GM21576 (cell line): Measurements from ENCODE around the gene ALMS1.
A peak's percentile ranks its signal among the peaks of the same experiment; 100 is the strongest.
"Not testable (repeated sequence)": the region's sequence is repeated elsewhere in the genome, so short reads cannot be mapped to it uniquely, and the experiment has no call there.

Experiments used
- ATAC-seq: cut with Tn5 transposase; IDR thresholded peaks from one replicate; pipeline ENCODE4 v1.9.1; 2021; ENCODE audit warnings: mild to moderate bottlenecking, moderate library complexity; ENCODE audit not compliant: unreplicated experiment

ALMS1 gene

DNA sequence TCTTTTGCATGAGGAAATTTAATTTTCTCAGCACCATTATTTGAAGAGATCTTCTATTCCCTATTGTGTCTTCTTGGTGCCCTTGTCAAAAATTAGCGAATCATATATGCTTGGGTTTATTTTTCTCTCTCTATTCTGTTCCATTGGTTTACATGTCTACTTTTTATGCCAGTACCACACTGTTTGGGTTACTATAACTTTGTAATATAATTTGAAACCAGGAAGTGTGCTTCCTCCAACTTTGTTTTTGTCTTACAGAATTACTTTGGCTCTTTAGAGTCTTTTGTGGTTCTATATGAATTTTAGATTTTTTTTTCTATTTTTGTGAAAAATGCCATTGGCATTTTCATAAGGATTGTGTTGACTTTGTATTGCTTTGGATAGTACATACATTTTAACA is 17.6 kb downstream of the ALMS1 start:
- no peak for ATAC-seq

DNA sequence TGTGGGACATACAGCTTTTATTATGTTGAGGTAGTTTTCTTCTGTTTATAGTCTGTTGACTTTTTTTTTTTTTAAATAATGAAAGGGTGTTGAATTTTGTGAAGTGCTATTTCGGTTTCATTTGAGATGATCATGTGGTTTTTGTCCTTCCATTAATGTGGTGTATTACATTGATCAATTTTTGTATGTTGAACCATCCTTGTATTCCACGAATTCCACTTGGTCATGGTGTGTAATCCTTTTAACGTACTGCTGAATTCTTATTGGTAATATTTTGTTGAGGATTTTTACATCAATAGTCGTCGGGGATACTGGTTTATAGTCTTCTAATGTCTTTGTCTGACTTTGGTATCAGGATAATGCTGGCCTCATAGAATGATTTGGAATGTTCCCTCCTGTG is 18.8 kb downstream of the ALMS1 start:
- ATAC-seq = no peak

- ATAC-seq = no peak
Measured at GRCh38 chr2:73406996-73407395, 21.4 kb downstream of the ALMS1 start.

DNA sequence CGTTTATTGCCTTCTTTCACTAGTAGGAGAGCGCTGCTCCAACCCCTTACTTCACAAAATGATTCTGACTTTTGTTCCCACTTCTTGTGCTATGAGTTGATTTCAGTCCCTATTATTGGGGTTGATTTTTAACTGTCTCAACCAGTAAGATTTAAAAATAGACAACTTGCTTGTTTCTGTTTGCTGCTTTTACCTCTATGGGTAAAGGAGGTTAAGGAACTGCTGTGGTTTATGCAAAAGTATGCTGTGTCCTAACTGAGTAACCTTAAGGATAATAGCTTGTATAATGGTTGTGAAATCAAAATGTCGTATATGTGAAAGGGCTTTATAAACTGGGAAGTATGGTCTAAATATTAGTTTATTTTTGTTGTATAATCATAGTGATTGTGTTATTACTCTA is 22.6 kb downstream of the ALMS1 start:
- peak; percentile 55 for ATAC-seq

GRCh38 chr2:73414696-73415095 is 29.1 kb downstream of the ALMS1 start:
- no peak for ATAC-seq

GRCh38 chr2:73415906-73416305 is 30.3 kb downstream of the ALMS1 start:
- ATAC-seq = no peak

- no peak for ATAC-seq
Measured at GRCh38 chr2:73418343-73418742, 32.7 kb downstream of the ALMS1 start.

GRCh38 chr2:73423913-73424312 is 38.3 kb downstream of the ALMS1 start:
- no peak for ATAC-seq

DNA sequence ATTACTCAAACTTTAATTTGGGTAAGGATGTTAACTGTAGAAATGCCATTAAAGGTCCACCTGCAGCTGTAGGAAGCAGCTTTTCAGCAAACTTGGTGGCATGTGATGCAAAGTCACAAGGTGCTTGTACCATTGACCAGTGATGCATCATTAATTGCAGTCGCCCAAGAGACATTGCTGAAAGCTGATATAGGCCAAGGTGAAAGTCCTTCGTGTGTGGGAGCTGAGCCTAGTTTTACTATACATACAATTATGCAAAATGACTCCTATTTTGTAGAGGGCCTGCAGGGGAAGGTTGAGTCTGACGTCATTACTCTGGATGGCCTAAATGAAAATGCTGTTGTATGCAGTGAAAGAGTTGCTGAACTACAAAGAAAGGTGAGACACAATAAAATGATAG is 40.5 kb downstream of the ALMS1 start:
- ATAC-seq = no peak

GRCh38 chr2:73436019-73436418 is 50.4 kb downstream of the ALMS1 start:
- ATAC-seq = no peak

- no peak for ATAC-seq
Measured at GRCh38 chr2:73444202-73444601, 58.6 kb downstream of the ALMS1 start.

GRCh38 chr2:73448856-73449255 is 63.2 kb downstream of the ALMS1 start:
- ATAC-seq = no peak

- no peak for ATAC-seq
Measured at GRCh38 chr2:73449404-73449803, 63.8 kb downstream of the ALMS1 start.

- peak; percentile 96 for ATAC-seq
Measured at GRCh38 chr2:73451263-73451972, 65.8 kb downstream of the ALMS1 start.

DNA sequence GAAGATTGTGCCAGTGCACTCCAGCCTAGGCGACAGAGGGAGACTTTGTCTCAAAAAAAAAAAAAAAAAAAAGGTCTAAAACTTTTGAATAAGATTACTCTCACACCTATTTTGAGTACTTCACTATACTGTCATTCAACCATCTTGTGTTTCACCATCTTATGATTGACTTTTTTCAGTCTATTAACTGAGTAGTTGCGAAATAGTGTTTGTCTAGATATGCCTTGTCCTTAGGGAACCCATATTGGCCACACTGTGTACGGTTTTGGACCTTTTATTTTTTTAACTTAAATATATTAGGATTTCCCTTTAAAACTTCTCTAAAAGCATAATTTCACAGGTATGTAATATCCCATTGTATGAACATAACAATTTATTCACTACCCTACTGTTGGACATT is 72.3 kb downstream of the ALMS1 start:
- ATAC-seq = no peak

- not testable (repeated sequence) for ATAC-seq
Measured at GRCh38 chr2:73462388-73462787, 76.8 kb downstream of the ALMS1 start.

DNA sequence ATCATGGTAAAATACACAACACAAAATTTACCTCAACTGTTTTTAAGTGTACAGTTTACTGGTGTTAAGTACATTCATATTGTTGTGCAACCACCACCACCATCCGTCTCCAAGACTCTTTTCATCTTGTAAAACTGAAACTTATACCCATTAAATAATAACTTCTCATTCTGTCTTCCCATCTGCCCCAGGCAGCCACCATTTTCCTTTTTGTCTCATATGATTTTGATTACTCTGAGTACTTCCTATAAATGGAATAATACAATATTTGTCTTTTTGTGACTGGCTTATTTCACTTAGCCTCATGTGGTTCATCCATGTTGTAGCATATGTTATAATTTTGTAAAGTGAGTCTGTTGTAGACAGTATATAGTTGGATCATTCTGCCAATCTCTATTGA is 82.7 kb downstream of the ALMS1 start:
- ATAC-seq = no peak

DNA sequence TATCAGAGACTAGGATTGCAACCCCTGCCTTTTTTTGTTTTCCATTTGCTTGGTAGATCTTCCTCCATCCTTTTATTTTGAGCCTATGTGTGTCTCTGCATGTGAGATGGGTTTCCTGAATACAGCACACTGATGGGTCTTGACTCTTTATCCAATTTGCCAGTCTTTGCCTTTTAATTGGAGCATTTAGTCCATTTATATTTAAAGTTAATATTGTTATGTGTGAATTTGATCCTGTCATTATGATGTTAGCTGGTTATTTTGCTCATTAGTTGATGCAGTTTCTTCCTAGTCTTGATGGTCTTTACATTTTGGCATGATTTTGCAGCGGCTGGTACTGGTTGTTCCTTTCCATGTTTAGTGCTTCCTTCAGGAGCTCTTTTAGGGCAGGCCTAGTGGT is 98.2 kb downstream of the ALMS1 start:
- ATAC-seq = not testable (repeated sequence)

DNA sequence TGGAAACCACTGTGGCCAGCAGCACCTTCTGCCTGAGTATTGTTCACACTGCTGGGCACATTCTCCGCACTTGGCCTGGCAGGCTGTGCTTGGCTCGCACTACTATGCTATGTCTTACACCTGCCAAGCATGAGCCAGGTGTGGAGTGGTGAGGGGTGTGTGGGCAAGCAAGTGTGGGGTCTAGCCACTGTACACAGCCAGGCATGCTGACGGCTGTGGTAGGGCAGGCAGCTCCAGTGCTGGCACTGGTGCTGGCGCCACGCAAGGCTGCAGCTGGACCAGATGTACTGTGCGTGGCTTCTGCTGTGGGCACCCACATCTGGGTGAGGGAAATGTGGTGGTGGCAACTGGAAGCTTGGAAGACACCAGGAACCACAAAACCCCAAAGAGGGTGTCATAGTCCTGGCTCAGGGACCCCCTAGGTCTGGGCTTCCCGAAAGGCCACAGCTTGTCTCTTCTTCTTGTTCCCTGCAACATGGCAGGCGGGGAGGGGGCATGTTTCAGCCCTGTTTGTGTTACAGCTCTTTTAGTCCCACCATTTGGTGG is 101.5 kb downstream of the ALMS1 start:
- no peak for ATAC-seq

DNA sequence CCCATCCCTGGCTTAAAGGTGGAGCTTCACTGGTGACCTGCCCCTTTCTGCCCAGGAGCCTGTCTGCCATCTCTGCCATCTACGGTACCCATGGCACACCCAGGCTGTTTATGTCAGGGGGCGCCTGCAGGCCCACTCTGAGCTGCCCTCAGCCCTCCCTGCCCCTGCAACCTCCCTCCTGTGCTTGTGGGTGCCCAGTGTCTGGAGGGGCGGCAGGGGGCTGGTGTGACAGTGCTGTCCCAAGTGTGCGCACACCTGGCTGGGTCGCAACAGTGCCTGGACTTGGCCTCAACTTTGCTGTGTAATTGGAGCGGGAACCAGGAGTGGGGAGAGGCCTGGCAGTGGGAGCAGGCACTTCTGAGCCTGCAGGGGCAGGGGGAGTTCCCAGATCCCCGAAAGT is 102.4 kb downstream of the ALMS1 start:
- no peak for ATAC-seq

GRCh38 chr2:73489053-73489452 is 103.4 kb downstream of the ALMS1 start:
- no peak for ATAC-seq

DNA sequence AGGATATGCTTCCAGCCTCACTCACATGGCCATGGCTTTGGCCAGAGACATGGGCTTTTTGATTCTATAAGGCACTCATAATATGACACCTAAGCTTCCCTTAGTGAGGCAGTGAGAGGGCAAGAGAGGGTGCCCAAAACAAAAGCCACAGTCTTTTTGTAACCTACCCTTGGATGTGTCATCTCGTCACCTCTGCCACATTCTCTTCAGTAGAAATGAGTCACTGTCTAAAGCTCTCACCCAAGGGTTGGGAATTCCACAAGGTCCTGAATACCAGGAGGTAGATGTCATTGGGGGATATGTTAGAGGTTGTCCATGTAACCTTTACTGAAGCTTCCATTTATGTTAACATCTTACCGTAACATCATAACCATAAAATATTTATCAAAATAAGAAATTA is 108.4 kb downstream of the ALMS1 start:
- no peak for ATAC-seq

DNA sequence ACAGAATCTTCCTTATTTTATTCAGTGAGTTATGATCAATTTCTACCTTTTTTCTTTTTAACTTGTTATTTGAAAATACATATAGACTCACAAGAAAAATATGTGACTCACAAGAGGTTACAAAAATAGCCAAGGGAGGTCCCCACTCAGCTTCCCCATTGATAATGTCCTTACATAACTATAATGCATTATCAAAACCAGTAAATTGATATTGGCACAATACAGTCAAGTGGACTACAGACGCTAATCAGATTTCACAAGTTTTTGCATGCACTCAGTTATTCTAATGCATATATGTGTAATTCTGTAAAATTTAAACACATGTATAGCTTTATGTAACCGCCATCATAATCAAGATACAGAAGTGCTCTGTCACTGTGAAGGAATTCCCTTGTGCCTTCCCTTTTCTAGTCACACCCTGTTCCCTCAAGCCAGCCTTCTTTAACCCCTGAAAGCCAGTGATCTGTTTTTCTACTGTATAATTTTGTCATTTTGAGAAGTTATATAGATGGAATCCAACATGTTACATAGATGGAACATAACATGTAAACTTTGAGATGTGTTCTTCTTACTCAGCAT is 118.4 kb downstream of the ALMS1 start:
- ATAC-seq = no peak
